ENCODE measurements around the gene PCOLCE2.
A peak's percentile ranks its signal among the peaks of the same experiment; 100 is the strongest.

PCOLCE2 gene

DNA sequence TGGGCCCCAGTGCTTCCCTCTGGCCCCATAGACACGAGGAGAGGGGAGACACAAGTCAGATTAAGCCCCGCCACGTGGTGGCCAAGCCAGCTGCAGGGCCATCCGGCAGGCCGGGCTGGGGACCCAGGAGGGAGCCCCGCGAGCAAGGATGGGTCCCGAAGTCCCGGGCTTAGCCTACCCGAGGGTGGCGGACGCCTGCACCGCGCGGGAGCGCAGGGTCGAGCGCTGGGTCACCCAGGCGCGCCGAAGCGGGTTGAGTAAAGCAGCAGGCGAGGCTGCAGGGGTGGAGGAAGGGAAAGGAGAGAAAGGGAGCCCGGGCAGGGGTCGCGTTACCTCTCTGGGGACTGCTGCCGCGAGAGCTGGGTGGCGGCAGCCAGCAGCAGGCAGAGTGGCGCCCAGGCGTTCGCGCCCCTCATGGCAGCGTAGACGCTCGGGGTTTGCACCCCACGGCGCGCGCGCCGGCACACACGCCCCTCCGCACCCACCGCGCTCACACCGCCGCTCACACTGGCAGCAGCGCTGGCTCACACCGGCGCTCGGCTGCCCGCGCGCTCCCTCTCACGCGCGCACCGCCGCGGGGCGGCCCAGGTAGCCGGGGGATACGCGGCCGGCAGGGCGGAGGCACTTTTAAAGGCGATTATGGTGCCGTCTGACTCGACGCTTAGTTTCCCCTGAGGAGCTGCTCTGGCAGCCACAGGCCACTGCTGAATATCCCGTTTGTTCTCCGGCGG is at the start of gene PCOLCE2:
PCOLCE2 (minus strand) TSS at position 603 of the 731 bp plus-strand sequence; CDS start at position 416, 187 bp downstream.
- DNase-seq (ENCODE audit: low spot score), result peak; percentile 91

DNA sequence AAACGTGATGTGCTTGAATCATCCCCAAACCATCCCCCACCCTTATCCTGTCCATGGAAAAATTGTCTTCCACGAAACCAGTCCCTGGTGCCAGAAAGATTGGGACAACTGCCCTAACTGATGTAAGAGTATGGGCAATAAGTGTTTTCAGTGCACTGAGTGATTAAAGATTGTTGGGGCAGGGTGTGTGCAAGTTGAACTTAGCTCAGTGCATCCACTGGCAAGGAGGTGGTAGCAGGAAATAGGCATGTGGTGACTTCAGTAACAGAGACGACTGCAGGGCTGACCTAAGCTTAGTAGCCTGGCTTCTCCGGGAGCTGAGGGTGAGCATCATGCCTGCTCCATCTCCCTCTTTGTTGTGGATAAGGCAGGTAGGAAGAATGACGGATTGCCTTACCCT is 47.1 kb upstream of the PCOLCE2 start:
- DNase-seq (ENCODE audit: low spot score), result no peak

DNA sequence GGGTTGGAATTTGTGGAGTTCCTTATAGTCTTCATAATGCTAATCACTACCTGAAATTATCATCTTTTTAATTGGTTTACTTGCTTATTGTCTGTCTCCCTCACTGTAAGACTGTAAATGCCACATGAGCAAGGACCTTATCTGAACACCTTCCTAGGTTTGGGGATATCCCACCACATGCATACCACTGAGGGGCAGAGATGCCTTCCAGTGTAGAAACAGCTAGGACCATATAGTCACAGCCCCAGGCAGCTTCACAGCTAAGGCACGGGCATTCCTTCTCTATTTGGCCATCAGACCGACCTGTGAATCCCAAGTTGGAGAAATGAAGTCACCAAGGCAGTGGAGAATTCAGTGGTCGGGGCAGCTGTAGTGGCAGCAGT is 46.0 kb upstream of the PCOLCE2 start:
- DNase-seq (ENCODE audit: low spot score), result no peak

- DNase-seq (ENCODE audit: low spot score), result no peak
These were observed 45.4 kb upstream of the PCOLCE2 start for GRCh38 chr3:142934128-142934886.

DNA sequence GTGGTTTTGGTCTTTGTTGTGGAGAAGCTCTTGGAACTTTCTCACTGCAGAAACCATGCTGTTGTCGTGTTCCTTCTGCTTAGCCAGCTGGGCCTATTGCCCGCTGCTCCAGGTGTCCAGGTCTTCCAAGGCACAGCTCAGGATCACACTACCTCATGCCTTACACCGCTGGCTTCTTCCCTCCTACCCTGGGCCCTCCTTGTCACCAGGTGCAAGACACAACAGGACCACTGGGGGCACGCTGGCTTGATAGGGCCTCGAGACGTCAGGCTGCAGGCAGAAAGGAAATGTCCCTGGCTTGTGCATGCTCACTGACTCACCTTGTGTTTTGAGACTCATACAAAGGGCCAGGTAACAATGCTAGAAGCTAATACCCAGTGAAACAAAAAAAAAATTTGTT is 42.3 kb upstream of the PCOLCE2 start:
- DNase-seq (ENCODE audit: low spot score), result no peak

DNA sequence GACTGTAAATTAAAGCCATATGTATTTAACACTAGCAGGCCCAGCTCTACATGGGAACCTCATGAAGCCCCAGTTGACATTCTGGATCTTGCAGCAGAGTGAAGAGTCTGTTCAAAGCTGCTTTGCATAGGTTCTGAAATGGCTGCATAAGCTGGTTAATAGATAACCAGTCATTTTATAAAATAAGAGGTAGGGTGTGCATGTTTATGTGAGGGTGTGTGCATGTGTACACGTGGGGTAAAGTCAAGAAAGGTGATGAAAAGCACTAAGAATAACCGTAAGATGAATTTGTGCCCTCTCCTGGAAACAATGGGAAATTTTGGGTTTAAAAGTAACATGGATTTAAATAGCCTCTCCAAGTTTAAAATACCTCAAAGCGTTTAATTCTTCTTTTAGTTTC is 41.6 kb upstream of the PCOLCE2 start:
- DNase-seq (ENCODE audit: low spot score), result no peak

DNA sequence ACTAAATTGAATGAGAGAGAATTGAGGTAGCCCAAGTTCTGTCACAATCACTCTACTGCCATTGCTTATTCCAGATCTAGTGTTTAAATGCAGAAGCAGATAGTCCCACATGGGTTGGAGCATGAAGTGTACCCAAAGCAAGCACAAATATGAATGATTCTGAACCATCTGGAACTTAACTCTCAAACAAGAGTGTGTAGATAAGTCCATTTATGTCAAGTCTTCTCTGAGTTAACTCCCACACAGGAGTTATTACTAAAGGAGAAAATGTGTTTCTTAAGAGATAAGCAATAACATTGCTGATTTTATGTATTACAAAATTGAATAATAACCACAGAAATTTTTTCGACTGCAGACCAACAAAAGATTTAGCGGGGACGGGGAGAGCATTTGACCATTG is 41.0 kb upstream of the PCOLCE2 start:
- no peak for DNase-seq (ENCODE audit: low spot score)

DNA sequence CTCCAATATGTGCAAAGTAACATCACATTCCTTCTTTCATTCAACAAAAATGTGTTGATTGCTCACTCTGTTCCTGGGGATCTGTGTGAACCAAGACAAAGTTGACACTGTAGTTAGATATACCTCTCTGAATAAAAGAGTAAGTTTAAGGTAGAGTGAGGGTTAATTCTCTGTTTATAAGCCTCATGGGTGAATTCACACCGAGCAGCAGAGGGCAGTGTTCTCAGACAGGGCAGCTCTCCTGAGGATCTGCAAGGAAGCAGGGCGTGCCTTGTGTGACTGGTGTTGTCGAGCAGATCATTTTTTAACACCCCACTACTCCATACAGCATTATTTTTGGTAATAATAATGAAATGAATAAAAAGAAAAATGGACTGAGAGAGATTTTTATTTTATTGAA is 40.2 kb upstream of the PCOLCE2 start:
- peak; percentile 81 for DNase-seq (ENCODE audit: low spot score)

- no peak for DNase-seq (ENCODE audit: low spot score)
These were observed 37.6 kb upstream of the PCOLCE2 start for GRCh38 chr3:142926368-142926944.

DNA sequence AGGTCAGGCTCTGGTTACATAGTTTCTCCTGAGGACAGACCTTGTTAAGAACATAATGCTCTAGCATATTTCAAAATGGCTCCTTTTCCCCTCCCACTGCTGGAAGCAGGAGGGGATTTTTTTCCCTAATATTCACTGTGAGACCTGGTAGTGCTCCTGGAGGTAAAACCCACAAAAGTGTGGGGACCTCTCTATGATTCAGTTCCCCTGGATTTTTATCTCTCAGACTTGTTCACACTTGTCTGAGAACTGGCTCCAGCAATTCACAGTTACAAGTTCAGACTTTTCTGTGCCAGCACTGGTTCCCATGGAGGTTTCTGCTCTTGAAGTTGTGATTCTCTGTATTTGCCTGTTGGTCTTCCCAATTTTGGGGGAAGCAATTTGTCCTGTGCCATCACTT is 36.3 kb upstream of the PCOLCE2 start:
- no peak for DNase-seq (ENCODE audit: low spot score)

DNA sequence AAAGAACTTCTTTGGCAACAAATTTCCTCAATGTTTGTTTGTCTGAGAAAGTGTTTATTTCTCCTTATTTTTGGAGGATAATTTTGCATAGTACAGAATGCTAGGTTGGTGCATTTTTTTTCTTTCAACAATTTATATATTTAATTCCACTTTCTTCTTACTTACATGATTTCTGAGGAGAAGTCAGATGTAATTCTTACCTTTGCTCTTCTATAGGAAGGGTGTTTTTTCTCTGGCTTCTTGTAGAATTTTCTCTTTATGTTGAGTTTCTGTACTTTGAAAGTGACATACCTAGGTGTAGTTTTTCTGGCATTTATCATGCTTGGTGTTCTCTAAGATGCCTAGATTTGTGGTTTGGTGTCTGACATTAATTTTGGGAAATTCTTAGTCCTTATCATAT is 34.8 kb upstream of the PCOLCE2 start:
- no peak for DNase-seq (ENCODE audit: low spot score)

DNA sequence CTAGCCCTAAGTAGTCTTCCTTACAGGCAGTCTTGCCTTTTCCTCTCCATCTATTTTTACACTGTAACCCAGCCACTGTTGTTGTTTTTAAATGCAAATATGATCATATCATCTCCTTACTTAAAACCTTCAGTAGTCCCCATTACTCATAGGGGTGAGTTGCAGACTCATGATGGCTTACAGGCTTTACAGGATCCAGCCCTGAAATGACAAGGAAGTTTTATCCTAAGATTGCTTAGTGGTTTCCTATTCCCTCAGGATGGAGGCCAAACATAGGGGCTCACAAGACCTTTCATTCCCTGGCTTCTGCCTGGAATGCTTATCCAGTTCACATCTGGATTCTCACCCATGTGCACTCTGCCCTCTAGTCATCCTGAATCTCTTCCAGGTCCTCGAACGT is 27.7 kb upstream of the PCOLCE2 start:
- no peak for DNase-seq (ENCODE audit: low spot score)

DNA sequence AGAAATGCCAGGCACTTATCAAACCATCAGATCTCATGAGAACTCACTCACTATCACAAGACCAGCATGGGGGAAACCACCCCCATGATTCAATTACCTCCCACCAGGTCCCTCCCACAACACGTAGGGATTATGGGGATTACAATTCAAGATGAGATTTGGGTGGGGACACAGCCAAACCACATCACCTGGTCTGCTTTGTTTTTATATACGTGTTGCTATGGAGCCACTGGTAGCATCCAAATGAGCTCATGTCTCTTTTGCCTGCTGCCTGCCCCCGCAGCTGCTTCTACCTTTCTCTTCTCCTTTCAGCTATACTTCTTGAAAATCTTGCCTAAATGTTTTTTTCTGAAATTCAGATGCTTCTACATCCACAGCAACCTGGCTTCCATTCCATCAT is 26.8 kb upstream of the PCOLCE2 start:
- no peak for DNase-seq (ENCODE audit: low spot score)

DNA sequence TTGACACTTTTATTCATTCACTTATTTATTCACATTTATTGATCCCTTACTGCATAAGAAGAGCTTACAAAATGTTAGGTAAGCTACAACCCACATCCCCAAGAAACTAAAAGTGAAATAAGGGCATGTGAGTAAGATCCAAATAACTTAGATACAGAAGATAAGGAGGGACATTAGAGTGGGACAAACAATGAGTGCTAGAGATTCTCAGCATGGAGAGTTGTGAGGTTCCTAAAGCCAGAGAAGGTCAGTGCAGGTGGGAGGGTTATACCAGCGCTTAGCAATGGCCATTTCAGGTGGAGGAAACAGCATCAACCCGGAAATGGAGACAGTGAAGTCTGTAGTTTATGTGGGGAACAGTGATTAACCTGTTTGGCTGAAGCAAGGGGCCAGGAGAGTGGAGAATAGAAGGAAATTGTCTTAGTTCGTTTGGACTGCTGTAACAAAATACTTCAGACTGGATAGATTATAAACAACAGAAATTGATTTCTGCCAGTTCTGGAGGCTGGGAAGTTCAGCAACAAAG is 25.5 kb upstream of the PCOLCE2 start:
- DNase-seq (ENCODE audit: low spot score), result no peak

DNA sequence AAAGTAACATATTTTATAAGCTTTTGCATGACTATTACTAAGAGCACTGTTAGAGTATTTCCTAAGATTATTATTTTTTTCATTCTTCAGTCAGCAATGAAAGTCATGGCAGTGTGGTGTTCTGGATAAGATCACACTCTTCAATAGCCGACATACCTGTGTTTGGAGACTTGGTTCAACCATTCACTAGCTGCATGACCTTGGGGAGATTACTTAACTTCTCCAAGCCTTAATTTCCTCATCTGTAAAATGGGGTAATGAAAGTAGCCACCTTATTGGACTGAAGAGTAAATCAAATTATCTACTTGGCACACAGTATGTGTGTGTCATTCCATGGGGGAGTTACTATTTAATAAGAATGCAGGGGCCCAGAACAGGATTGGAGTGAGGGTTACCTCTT is 24.5 kb upstream of the PCOLCE2 start:
- no peak for DNase-seq (ENCODE audit: low spot score)

GRCh38 chr3:142912402-142913172 is 23.7 kb upstream of the PCOLCE2 start:
- no peak for DNase-seq (ENCODE audit: low spot score)

GRCh38 chr3:142910280-142910679 is 21.4 kb upstream of the PCOLCE2 start:
- DNase-seq (ENCODE audit: low spot score), result no peak

- no peak for DNase-seq (ENCODE audit: low spot score)
These were observed 20.4 kb upstream of the PCOLCE2 start for GRCh38 chr3:142909282-142909681.

- no peak for DNase-seq (ENCODE audit: low spot score)
These were observed 19.1 kb upstream of the PCOLCE2 start for GRCh38 chr3:142907996-142908395.

DNA sequence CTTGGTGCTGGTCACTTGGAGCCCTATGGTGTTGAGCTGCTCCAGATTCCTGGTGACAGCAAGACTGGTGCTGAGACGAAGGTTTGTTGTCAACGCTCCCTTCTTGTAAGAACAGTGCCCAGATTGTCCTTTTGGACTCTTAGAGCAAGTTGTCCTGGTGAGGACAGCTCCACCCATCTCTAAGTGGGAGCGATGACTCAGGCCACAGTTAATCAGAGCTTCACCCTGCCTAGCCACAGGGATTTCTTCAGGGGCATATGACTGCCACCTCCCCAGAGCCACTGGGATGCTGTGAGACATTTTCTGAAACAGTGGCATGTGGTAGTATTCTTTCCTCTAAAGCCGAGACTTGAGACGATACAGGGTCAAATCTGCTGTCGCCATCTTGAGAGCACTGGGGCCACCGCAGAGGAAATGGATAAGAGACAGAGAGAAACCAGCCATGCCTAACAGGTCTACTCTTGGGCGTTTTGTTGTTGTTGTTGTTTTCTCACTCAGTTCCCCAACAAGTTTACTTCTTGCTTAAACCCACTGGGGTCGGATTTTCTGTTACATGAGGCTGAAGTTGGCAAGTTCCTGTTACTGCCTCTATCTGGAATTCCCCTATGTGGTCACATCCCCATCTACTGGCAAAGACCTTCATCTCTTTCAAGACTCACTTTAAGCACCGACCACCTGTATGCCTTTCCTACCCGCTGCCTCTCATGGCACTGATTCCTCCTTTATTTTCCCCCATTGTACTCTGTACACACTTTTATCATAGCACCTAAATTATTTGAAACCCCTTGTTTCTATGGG is 16.0 kb upstream of the PCOLCE2 start:
- DNase-seq (ENCODE audit: low spot score), result peak; percentile 51

DNA sequence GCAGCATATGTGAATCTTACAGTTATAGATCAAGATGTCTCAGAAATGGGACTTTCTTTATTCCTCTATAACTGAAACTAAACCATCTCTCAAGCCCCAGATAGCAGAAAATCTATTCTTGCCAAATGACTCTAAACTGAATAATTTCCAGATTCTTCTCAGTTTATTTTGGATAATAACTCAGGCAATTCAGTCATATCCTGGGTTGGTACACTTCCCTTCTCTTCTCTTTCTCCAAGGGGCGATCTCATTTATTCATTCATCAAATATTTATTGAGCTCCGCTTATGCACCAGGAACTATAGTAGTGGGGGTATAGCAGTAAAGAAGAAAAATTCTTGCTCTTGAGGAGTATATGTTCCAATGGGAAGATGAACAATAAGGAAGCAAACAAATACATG is 13.5 kb upstream of the PCOLCE2 start:
- no peak for DNase-seq (ENCODE audit: low spot score)

Data from D341Med (cell line).